GM21786 (cell line): ENCODE data around the gene ZFP69B.
"Not testable (repeated sequence)": the region's sequence is repeated elsewhere in the genome, so short reads cannot be mapped to it uniquely, and the experiment has no call there.

ENCODE experiments used
- ATAC-seq: cut with Tn5 transposase; IDR thresholded peaks from one replicate; pipeline ENCODE4 v1.9.1; 2021; ENCODE audit not compliant: unreplicated experiment

Gene ZFP69B

GRCh38 chr1:40435471-40435870, 14.8 kb upstream of the ZFP69B start:
- ATAC-seq = no peak

- ATAC-seq = no peak
Observed at GRCh38 chr1:40435876-40436275, 14.4 kb upstream of the ZFP69B start.

GRCh38 chr1:40438391-40439015, 11.8 kb upstream of the ZFP69B start:
- ATAC-seq = no peak

GRCh38 chr1:40439247-40439646, 11.0 kb upstream of the ZFP69B start:
- no peak for ATAC-seq

GRCh38 chr1:40450495-40451237, 390 bp downstream of the ZFP69B start:
- ATAC-seq = no peak

GRCh38 chr1:40451238-40451585, 936 bp downstream of the ZFP69B start:
- no peak for ATAC-seq

- ATAC-seq = no peak
Observed at GRCh38 chr1:40454873-40455272, 4.6 kb downstream of the ZFP69B start.

- ATAC-seq = no peak
Observed at GRCh38 chr1:40462956-40463590, 12.8 kb downstream of the ZFP69B start.

- ATAC-seq = no peak
Observed at GRCh38 chr1:40469327-40469726, 19.1 kb downstream of the ZFP69B start.

- ATAC-seq = no peak
Observed at GRCh38 chr1:40475268-40475667, 25.0 kb downstream of the ZFP69B start.

GRCh38 chr1:40476924-40477677, 26.8 kb downstream of the ZFP69B start, which contains the start of gene ZFP69:
Gene ZFP69, plus strand, starts transcription at chr1:40477290. Its CDS starts 2,072 bp downstream, at chr1:40479362.
- peak; percentile 71 for ATAC-seq

GRCh38 chr1:40477678-40478053, 27.4 kb downstream of the ZFP69B start:
- ATAC-seq = no peak

GRCh38 chr1:40478276-40478675, 28.0 kb downstream of the ZFP69B start:
- no peak for ATAC-seq

- ATAC-seq = no peak
Observed at GRCh38 chr1:40479156-40479555, 28.9 kb downstream of the ZFP69B start.

GRCh38 chr1:40495315-40495903, 45.1 kb downstream of the ZFP69B start:
- no peak for ATAC-seq

- ATAC-seq = not testable (repeated sequence)
Observed at GRCh38 chr1:40502651-40503050, 52.4 kb downstream of the ZFP69B start.

GRCh38 chr1:40507973-40508372, 57.7 kb downstream of the ZFP69B start:
- no peak for ATAC-seq

- peak; percentile 87 for ATAC-seq
Observed at GRCh38 chr1:40508375-40509341, 58.4 kb downstream of the ZFP69B start, which contains the start of gene EXO5. Gene EXO5, plus strand, starts transcription at chr1:40508767. Its CDS starts 5,778 bp downstream, at chr1:40514545.
